ENCODE data around the gene CDH23.

DNA sequence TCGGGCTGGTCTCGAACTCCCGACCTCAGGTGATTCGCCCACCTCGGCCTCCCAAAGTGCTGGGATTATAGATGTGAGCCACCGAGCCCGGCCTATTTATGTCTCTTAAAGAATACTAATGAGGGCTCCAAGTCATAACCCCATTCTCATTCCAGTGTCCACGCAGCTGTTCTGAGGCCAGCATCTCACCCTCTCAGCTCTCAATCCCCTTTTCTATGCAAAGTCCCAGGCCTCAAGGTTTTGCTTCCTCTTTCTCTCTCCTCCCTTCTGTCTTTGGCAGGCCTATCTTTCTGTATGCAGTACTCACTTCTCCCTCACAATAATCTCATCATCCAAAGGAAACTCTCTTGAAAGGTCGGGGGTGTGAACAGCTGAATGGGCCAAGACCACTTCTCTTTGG lies 404.6 kb downstream of the CDH23 start:
- TF ChIP-seq, protein P1, sequence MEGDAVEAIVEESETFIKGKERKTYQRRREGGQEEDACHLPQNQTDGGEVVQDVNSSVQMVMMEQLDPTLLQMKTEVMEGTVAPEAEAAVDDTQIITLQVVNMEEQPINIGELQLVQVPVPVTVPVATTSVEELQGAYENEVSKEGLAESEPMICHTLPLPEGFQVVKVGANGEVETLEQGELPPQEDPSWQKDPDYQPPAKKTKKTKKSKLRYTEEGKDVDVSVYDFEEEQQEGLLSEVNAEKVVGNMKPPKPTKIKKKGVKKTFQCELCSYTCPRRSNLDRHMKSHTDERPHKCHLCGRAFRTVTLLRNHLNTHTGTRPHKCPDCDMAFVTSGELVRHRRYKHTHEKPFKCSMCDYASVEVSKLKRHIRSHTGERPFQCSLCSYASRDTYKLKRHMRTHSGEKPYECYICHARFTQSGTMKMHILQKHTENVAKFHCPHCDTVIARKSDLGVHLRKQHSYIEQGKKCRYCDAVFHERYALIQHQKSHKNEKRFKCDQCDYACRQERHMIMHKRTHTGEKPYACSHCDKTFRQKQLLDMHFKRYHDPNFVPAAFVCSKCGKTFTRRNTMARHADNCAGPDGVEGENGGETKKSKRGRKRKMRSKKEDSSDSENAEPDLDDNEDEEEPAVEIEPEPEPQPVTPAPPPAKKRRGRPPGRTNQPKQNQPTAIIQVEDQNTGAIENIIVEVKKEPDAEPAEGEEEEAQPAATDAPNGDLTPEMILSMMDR (IDR thresholded peaks at IDR 0.05), result no peak
- no peak for TF ChIP-seq POLR2A (IDR thresholded peaks at IDR 0.05)

Data from uterus (tissue), 2 donors.